CD4-positive, alpha-beta T cell treated with Interleukin-17A for 4 hours (primary cell): ENCODE measurements around the gene DRD4.

Source experiments
- DNase-seq: peaks from one replicate; pipeline ENCODE4 v3.0.0-alpha.2; 2020; ENCODE audit warnings: mixed read lengths

Gene DRD4

GRCh38 chr11:636511-637332, at the start of gene DRD4:
Gene DRD4 (plus strand): TSS chr11:637269. CDS start chr11:637305, 36 bp downstream.
- no peak for DNase-seq

DNA sequence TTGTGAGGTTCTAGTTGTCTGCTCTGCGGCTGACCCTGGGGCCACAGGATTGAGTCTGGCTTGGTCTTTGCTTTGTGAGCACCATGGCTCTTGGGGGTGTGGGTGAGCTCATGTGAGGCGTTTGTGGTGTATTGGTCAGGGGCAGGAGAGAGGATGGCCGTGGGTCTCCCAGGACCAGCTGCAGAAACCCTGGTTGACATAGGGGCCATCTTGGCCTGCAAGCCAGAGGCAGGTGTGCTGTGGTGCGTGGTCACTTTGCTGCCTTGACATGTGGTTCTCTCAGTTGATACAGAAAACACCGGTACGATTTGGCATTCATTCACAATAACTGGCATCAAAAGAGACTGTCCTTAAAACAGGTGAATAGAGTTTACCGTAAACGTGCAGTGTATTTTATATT, 49.5 kb upstream of the DRD4 start:
- DNase-seq = peak; percentile 21

DNA sequence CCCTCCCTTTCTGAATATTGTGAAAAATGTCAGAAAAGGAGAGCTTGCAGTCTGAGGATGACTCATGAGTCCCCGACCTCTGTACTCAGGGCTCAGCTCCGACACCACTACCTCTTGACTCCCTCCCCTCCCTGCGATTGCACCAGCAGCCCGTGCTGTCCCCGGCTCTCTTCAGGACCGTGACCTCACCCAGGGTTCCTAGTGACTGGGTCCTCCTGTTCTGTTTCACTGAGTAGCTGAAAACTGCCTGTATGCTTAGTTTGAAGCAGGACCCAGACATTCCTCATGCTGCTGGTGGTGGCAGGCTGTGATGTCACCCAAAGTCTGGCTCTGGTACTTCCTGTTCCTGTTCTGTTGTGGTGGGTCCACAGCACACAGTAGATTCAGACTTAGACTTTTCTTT, 49.1 kb upstream of the DRD4 start:
- peak; percentile 79 for DNase-seq

- DNase-seq = no peak
Observed at GRCh38 chr11:589798-590197, 47.3 kb upstream of the DRD4 start.

DNA sequence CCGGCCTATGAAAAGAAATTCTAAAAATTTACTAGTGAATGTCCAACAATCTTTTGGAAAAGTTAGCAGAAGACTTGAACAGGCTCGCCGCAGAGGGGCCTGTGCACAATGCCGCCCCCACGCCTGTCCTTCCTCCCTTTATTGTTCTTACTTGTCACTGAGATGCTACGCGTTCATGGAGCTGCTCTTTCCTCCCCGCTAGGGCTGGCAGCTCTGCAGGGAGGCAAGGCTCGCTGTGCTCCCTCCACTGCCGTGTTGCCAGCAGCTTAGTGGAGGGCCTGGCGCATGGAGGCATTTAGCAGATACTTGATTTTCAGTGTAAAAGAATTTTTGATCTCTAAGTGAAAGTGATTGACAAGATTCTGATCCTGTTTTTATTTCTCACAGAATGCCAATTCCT, 46.1 kb upstream of the DRD4 start:
- DNase-seq = no peak

DNA sequence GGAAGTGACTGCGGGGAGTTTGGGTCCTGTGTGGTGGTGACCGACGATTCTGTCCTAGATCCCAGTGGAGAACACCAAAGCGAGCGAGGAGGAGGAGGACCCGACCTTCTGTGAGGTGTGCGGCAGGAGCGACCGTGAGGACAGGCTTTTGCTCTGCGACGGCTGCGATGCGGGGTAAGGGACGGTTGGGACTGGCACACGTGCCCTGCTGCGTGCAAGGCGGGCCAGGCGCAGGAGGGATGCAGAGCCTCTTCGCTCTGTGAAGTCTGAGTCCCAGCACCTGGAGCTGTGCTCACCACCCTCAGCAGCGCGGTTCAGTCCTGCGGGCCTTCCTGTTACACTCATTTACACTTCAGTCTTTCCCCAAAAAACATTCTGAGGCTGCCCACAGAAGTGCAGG, 44.6 kb upstream of the DRD4 start:
- no peak for DNase-seq

GRCh38 chr11:592918-593317, 44.2 kb upstream of the DRD4 start:
- no peak for DNase-seq

GRCh38 chr11:593347-593746, 43.7 kb upstream of the DRD4 start:
- no peak for DNase-seq

DNA sequence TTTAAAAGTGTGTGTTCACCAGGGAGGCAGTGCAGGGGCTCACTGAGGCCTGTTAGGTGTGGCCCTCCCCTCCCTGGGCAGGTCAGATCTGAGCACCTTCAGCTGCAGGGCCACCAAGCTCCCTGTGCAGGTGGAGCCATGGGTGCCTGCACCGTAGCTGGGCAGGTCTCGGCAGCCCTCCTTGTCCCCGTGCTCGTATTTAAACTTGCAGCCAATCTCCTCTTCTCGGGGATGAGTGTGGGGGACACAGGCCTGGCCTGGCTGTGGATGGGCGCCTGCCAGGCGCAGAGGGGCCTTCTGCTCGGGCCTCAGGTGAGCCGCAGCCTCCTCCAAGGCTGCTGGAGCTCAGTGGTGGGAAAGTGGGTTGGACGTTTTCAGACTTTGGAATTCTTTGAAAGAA, 41.7 kb upstream of the DRD4 start:
- no peak for DNase-seq

GRCh38 chr11:596374-596773, 40.7 kb upstream of the DRD4 start:
- DNase-seq = no peak

DNA sequence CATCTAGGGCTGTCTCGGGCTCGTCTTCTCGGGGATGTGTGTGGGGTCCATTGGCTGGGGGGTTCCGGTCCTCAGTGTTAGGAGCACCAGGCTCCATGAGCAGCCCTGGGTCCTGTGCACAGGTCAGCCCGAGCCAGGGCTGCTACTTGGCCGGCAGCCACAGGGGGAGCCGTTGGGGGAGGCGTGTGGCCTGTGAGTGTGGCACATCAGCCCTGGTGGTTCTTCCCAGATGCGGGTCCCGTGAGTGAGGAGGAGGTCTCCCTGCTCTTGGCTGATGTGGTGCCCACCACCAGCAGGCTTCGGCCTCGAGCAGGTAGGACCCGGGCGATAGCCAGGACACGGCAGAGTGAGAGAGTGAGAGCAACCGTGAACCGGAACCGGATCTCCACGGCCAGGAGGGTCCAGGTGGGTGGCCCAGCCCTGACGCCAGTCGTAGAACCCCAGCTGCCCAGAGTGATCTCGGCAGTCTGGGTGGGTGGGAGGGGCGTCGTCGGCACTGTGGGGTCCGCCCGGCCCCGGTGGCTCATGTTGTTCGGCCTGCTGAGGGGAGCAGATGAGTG, 39.8 kb upstream of the DRD4 start:
- DNase-seq = no peak

DNA sequence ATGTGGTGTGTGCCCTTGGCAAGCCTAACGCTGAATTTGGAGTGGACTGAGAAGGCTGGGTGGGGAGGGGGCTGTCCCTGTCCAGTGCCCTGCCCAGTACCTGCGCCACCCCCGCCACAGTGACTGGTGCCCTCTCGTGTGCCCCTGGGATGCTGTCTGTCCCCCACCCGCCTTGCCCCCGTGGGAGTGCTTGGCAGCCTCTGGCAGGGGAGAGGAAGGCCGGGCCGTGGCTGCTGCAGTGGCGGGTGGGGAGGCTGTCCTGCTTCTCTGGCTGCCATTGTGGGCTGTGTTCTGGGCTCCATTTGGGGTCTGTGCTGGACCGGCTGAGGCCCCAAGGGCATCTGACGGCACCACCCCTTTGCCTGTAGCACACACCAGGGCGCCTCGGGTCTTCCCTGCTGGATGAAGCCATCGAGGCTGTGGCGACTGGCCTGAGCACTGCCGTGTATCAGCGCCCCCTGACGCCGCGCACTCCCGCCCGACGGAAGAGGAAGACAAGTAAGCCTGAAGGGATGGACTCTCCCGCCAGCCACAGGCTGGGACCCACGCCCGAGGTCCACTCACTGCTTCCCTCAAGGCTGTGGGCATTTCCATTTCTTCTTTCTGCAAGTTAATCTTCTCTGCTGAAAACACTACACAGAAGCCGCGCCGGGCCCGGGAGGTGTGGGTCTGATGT, 38.9 kb upstream of the DRD4 start:
- DNase-seq = no peak

GRCh38 chr11:601573-602245, 35.4 kb upstream of the DRD4 start:
- no peak for DNase-seq

DNA sequence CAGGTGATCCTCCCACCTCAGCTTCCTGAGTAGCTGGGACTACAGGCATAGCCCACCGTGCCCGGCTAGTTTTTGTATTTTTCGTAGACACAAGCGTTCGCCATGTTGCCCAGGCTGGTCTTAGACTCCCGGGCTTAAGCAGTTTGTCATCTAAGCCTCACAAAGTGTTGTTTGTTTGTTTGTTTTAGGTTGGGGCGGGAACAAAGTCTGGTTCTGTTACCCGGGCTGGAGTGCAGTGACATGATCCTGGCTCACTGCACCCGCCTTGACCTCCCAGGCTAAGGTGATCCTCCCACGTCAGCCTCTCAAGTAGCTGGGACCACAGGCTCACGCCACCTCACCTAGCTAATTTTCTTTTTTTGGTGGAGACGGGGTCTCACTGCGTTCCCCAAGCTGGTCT, 33.9 kb upstream of the DRD4 start:
- DNase-seq = no peak

DNA sequence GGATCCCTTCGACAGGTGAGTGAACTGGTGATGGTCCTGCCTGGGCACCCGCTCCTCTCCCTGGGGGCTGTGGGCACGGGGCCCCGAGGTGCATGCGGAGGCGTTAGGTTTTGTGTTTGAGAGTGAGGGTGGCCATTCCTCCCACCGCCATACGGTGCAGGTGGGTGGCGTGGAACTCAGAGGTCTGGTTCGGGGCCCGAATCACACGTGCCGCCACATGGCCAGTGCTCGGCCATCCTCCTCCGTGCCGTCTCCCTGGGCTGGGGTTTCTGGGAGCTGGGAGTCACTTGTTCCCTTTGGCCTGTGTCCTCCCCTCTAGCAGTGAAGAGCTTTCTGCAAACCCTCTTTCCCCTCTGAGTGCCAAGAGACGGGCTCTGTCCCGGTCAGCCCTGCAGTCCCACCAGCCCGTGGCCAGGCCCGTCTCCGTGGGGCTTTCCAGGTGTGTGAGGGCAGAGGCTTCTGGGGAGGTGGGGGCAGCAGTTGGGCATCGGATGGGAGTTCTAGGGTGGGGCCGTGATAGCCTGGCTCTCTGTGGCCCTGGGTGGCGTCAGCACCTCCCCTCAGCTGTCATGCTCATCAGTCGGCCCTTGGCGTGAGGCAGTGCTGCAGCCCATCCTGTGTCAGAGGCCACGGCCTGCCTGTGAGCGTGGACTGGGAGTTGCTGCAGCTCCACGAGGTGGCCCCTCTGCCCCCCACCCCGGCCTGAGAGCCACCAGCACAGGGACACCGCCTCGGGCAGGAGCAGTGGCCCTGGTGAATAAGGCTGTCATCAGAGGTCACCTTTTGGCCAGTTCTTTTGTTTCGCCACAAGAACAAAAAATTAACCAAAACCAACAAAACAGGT, 31.6 kb upstream of the DRD4 start:
- no peak for DNase-seq

DNA sequence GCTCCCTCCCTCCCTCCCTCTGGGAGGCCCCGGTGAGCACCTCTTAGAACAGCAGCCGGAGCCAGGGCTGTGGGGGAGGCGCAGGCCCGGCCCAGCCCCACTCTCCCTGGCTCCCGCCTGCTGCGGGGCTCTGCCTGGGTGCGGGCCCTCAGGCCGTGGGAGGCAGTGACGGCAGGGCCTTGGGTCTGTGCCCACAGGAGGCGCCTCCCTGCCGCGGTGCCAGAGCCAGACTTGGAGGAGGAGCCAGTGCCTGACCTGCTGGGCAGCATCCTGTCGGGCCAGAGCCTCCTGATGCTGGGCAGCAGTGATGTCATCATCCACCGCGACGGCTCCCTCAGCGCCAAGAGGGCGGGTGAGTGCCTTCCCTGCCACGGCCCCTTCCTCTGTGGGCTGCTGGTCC, 30.8 kb upstream of the DRD4 start:
- DNase-seq = no peak

DNA sequence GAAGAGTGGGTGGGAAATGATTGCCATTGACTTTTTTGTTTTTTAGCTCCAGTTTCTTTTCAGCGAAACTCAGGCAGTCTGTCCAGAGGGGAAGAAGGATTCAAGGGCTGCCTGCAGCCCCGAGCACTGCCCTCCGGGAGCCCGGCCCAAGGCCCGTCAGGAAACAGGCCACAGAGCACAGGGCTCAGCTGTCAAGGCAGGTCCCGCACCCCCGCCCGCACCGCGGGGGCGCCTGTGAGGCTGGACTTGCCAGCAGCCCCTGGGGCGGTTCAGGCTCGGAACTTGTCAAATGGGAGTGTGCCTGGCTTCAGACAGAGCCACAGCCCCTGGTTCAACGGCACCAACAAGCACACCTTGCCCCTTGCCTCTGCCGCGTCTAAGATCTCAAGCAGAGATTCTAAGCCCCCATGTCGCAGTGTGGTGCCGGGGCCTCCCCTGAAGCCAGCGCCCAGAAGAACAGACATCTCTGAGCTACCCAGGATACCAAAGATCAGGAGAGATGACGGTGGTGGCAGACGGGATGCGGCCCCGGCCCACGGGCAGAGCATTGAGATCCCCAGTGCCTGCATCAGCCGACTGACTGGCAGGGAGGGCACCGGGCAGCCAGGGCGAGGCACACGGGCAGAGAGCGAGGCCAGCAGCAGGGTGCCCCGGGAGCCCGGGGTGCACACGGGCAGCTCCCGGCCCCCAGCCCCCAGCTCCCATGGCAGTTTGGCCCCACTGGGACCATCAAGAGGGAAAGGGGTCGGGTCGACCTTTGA, 29.9 kb upstream of the DRD4 start:
- no peak for DNase-seq

- DNase-seq = no peak
Observed at GRCh38 chr11:607971-608659, 29.0 kb upstream of the DRD4 start.

DNA sequence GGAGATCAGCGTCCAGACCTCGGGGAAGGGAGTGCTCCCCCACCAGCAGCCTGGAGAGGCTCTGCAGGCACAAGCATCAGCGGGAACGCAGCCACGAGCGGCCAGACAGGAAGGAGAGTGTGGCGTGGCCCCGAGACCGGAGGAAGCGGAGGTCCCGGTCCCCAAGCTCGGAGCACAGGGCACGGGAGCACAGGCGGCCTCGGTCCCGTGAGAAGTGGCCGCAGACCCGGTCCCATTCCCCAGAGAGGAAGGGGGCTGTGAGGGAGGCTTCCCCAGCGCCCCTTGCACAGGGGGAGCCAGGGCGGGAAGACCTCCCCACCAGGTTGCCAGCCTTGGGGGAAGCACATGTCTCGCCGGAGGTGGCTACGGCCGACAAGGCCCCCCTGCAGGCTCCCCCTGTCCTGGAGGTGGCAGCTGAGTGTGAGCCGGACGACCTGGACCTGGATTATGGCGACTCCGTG, 28.2 kb upstream of the DRD4 start:
- no peak for DNase-seq

DNA sequence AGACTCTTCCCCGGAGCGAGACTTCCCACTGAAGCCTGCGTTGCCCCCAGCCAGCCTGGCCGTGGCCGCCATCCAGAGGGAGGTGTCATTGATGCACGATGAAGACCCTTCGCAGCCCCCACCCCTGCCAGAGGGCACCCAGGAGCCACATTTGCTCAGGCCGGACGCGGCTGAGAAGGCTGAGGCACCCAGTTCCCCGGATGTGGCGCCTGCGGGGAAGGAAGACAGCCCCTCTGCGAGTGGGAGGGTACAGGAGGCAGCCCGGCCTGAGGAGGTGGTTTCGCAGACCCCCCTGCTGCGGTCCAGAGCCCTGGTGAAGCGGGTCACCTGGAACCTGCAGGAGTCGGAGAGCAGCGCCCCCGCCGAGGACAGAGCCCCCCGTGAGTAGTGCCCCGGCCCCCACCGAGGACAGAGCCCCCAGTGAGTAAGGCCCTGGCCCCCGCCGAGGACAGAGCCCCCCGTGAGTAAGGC, 27.7 kb upstream of the DRD4 start:
- DNase-seq = no peak
